IPS DF 6.9 (cell line): ENCODE data around the gene WIPF2.

Source experiments
- DNase-seq: peaks from one replicate; pipeline ENCODE4 v3.0.0-alpha.2; 2013; ENCODE audit warnings: low read depth, low spot score
- H3K27ac ChIP-seq: one replicate; pipeline ENCODE4 v1.5.1; 2013; ENCODE audit warnings: low read length, control low read depth
- H3K27me3 ChIP-seq: 2 replicates; pipeline ENCODE4 v1.6.1; 2013; ENCODE audit warnings: mild to moderate bottlenecking, low read length; ENCODE audit not compliant: control insufficient read depth, insufficient read depth
- H3K36me3 ChIP-seq: 2 replicates; pipeline ENCODE4 v1.6.1; 2013; ENCODE audit warnings: low read length; ENCODE audit not compliant: control insufficient read depth, insufficient read depth
- H3K4me1 ChIP-seq: 2 replicates; pipeline ENCODE4 v1.6.1; 2013; ENCODE audit warnings: low read length; ENCODE audit not compliant: control insufficient read depth, insufficient read depth
- H3K4me3 ChIP-seq: 2 replicates; pipeline ENCODE4 v1.5.1; 2013; ENCODE audit warnings: mild to moderate bottlenecking, low read length
- H3K9me3 ChIP-seq: 2 replicates; pipeline ENCODE4 v1.6.1; 2013; ENCODE audit warnings: low read length, inconsistent platforms; ENCODE audit not compliant: control insufficient read depth, insufficient read depth
- WGBS: extraction: QIAGEN DNeasy Blood & Tissue Kit; methylation state at CpG from one replicate; pipeline ENCODE4 v1.1.7; 2013; ENCODE audit warnings: mixed read lengths, missing lambda C conversion rate; ENCODE audit not compliant: insufficient read length, insufficient coverage; 5-methylcytosine and 5-hydroxymethylcytosine counted together

WIPF2 gene

DNA sequence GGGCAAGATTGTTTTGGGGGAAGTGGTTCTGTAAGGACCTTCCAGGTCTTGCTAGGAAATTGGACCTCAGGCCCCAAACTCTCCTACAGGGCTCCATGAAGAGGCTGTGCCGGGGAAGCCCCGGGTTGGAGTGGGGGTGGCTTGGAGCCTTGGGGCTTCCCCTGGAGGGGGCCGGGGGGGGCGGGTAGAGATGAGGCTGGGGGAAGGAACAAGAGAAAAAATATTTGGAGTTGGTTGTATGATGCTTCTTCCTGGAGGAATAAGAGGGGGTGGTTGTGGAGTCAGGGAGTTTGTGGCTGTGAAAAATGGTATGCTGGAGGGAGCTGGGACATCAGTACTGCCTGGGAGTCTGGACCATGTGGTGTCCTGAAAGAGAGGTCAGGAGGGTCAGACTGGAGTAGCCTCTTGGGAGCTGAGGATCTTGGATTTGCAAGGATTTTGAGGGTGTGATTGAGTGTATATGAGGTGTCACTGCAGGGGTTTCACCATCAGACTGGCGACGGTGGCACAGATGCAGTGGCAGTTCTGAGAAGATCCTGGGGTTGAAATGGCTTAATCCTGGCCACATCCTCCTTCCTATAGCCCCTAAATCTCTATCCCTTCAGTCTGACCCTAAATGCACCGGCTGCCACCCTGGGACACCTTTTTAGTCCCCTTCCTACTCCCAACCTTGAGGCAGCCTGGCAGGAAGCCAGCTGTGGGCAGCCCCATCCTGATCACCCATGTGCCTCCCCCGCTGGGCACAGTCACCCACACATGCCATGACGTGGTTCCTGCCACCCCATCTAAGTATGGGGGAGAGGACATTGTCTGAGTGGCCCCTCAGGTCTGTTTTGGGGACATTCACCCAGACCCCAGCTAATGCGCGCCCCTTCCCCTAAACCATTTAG, 100.8 kb downstream of the WIPF2 start:
- no CpG with 5 or more reads among the region's 11 CpGs for WGBS
- Histone ChIP-seq H3K27ac (no peak overlapping the region), H3K4me3 (no peak overlapping the region), H3K9me3 (no peaks in the 10 kb centered on the region), H3K4me1 (peaks cover 16% of the 10 kb centered on the region), H3K36me3 (no peaks in the 10 kb centered on the region), H3K27me3 (no peaks in the 10 kb centered on the region; the same call in 1 of the 2 replicates)
- no peak for DNase-seq

DNA sequence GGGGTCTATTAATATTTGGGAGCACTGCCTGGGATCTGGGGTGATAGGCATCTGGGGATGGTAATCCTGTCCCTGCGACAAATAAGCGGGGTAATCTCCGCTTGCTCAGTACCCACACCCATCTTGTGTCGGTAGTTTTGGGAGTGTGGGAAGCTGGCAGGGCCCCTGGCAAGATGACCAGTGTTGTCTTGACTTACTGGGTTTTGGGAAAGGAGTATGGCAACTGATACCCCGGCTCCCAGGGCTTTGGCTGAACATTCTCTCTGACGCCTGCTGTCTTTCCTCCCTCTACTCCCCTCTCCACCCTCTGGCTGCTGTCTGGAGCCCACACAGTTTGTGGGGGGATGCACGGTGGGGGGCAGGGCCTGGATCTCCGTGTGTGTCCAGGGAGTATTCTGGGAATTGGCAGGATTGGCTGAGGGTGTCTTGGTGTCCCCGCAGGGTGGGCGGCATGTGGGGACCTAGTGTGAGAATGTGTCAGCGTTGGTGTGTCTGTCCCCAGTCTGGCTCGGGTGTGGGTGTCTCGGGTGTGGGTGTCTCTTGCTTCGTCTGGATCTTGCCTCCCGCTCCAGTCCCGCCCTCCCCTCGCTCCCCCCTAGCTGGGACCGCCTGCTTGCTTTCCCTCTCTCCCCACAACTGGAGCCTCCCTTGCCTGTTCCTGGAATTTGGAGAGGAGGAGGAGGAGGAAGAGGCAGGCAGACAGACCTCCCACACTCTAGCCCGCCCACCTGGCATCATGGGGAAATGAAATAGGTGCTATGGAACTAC, 101.8 kb downstream of the WIPF2 start:
- no peaks in the 10 kb centered on the region for H3K9me3 ChIP-seq
- no CpG with 5 or more reads among the region's 19 CpGs for WGBS
- H3K27ac ChIP-seq: no peak overlapping the region
- no peaks in the 10 kb centered on the region for H3K36me3 ChIP-seq
- peaks cover 16% of the 10 kb centered on the region for H3K4me1 ChIP-seq
- H3K27me3 ChIP-seq: no peaks in the 10 kb centered on the region; the same call in 1 of the 2 replicates
- no peak for DNase-seq
- no peak overlapping the region for H3K4me3 ChIP-seq

DNA sequence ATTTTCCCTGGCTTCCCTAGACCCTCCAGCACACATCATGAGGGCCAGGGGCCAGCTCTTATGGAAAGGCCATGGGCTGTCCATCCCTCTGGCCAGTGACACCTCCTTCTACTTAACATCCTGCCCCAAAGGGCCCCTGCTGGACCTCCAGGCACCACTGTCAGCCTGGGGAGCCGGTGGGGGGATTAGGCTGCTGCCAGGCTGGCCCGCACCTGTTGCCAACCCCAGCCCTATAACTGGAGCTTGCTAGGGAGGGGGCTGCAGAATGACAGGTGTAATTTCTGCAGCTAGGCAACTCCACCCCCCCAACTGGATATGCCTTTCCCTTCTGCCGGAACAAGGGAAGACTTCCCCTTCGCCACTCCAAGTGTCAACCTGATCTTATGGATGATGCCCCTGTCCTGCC, 102.4 kb downstream of the WIPF2 start:
- no peak overlapping the region for H3K4me3 ChIP-seq
- no CpG with 5 or more reads among the region's 4 CpGs for WGBS
- DNase-seq: no peak

DNA sequence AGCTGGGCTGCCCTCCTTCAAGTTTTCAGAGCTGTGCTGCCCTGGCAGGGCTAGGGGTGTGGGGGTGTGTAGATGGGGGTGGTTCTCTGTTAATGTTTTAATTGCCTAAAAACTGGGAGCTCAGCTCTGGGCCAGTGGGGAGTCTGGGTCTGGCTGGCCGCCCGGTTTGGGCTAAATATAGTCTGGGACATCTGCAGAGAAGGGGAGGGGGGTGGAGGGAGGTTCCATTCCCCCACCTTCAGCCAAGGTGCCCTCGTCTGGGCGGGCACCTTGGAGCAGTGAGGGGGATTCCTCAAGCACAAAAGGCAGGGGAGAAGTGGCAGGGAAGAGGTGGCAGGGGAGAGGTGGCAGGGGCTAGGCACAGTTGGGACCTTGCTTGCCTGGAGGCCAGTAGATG, 102.9 kb downstream of the WIPF2 start:
- Histone ChIP-seq H3K27ac (no peak overlapping the region), H3K9me3 (no peaks in the 10 kb centered on the region), H3K4me3 (no peak overlapping the region), H3K27me3 (no peaks in the 10 kb centered on the region; the same call in 1 of the 2 replicates), H3K36me3 (no peaks in the 10 kb centered on the region), H3K4me1 (peaks cover 13% of the 10 kb centered on the region)
- no CpG with 5 or more reads among the region's 4 CpGs for WGBS
- DNase-seq: no peak

More for the DNA sequence above, 102.4 kb downstream of the WIPF2 start:
- Histone ChIP-seq H3K27ac (no peak overlapping the region), H3K9me3 (no peaks in the 10 kb centered on the region), H3K36me3 (no peaks in the 10 kb centered on the region), H3K27me3 (no peaks in the 10 kb centered on the region; the same call in 1 of the 2 replicates), H3K4me1 (peaks cover 13% of the 10 kb centered on the region)

DNA sequence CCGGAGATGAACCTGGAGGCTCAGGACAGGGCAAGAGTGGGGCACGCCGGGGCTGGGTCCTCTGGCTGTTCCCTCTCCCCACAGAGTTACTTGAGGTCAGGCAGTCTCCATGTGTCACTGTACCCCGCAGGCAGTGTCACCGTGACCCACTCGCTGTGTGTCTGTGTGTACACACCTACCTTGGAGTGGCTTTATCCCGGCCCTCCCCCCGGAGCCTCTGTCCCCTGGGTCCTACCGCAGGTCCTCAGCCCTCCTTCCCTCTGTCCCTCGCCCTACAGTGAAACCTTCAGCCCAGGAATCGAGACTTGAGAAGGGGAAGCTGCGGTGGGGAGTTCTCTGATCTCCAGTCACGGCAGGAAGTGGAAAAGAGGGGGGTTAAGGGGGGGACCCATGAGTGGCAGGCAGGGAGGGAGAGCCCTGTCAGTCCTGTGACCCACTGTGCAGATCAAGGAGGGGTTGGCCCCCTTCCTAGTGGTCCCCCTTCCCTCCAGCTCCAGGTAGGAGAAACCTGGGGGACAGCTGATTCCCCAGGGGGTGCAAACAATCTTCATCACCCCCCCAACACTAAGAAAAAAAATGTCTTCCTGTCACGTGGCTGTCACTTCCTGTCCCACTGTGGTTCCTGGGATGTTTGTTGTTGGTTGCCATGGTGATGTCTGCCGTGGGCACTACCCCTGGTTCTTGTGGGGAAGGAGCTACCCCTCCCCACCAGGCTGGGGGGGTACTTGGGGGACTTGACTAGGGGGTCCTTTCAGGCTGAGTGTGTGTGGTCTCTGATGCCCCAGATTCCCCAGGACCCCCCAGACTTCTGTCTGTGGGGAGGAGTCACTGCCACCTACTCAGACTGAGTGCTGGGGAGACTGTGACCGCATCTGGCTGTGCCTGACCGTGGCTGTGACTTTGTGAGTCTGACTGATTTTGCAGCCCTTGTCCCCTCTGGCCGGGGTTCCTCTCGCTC, 103.5 kb downstream of the WIPF2 start:
- Histone ChIP-seq H3K27ac (no peak overlapping the region), H3K4me1 (peaks cover 13% of the 10 kb centered on the region), H3K4me3 (no peak overlapping the region), H3K9me3 (no peaks in the 10 kb centered on the region), H3K27me3 (no peaks in the 10 kb centered on the region; the same call in 1 of the 2 replicates), H3K36me3 (no peaks in the 10 kb centered on the region)
- no peak for DNase-seq
- WGBS: no CpG with 5 or more reads among the region's 19 CpGs

DNA sequence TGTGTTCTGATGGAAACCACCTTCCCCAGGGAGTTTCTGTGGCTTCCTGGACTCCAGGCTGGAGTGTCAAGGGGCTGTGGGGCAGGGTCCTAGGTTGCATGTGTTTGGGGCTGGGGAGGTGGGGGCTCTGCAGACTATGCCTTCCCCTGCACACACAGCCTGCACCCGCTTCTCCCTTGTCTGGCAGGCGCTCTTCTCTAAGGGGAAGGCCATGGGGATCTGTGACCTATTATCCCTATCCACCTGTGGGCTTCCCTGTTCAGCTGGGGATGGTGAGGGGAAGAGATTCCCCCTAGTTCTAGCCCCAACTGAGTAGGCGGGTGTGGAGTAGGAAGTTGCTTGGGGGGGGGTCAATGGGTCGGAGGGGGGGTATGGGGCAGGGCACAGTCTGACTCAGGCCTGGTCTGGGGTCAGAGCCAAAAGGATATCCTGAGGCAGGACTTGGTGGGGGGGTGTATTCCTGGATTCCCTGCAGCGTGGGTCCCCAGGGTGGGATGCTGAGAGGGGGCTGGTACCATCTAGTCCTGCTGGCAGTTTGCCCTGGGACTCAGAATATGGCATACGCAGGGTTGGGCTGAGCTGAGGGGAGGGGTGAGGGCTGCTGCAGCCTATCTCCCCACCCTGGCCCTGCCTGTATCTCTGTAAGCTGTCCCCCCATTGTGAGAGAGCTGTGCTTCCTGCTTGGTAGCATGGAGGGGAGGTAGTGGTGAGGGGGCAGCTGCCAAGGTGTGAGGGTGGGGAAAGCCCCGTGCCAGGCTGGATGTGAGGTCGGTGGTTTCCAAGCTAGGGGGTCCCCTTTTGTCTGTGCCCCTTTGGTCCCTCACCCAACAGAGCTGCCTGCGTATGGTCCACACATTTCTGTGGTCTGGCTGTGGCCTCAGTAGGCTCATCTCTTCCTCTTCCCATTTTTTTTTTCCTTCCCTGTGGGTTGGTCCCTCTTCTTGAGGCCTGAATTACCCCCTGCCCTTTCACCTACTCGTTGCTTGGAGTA, 104.6 kb downstream of the WIPF2 start:
- Histone ChIP-seq H3K36me3 (no peaks in the 10 kb centered on the region), H3K27me3 (no peaks in the 10 kb centered on the region; the same call in 1 of the 2 replicates), H3K27ac (no peak overlapping the region), H3K4me1 (peaks cover 13% of the 10 kb centered on the region), H3K9me3 (no peaks in the 10 kb centered on the region), H3K4me3 (no peak overlapping the region)
- DNase-seq: no peak
- WGBS: no CpG with 5 or more reads among the region's 10 CpGs

DNA sequence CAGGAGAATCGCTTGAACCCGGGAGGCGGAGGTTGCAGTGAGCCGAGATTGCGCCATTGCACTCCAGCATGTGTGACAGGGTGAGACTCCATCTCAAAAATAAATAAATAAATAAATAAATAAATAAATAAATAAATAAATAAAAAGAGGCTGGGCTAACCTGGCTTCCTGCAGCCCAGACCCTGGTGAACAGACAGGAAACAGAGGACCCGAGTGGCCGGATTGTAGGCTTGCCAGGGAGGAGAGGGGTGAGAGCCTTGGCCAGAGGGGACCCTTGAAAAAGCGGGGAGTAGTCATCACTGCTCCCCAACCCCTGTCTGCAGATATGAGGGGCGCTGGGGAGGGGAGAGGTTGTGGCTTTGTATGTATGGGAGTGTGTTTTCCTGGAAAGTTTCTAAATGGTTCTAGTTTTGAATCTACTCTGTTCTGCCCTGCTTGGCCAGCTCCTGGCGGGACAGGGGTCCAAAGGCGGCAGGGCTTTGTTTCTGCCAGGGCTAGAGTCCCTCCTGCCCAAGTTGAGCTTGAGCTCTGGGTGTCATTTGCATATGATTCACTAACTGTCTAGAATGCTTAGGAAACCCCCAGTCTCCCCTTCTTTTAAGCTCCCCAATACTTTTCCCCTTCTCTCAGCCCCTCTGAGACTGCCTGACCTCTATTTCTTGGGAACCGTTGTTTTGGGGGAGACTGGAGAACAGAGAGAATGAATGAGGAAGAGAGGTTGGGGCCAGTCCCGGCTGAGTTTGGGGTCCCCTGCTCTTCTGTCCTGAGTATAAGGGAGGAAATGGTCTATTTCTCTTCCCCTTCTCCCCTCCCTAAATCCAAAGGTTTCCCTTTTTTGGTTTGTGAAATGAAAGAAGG, 106.3 kb downstream of the WIPF2 start:
- Histone ChIP-seq H3K9me3 (no peaks in the 10 kb centered on the region), H3K27me3 (no peaks in the 10 kb centered on the region), H3K27ac (no peak overlapping the region), H3K4me1 (peaks cover 10% of the 10 kb centered on the region), H3K4me3 (no peak overlapping the region), H3K36me3 (no peaks in the 10 kb centered on the region)
- WGBS: no CpG with 5 or more reads among the region's 13 CpGs
- no peak for DNase-seq

DNA sequence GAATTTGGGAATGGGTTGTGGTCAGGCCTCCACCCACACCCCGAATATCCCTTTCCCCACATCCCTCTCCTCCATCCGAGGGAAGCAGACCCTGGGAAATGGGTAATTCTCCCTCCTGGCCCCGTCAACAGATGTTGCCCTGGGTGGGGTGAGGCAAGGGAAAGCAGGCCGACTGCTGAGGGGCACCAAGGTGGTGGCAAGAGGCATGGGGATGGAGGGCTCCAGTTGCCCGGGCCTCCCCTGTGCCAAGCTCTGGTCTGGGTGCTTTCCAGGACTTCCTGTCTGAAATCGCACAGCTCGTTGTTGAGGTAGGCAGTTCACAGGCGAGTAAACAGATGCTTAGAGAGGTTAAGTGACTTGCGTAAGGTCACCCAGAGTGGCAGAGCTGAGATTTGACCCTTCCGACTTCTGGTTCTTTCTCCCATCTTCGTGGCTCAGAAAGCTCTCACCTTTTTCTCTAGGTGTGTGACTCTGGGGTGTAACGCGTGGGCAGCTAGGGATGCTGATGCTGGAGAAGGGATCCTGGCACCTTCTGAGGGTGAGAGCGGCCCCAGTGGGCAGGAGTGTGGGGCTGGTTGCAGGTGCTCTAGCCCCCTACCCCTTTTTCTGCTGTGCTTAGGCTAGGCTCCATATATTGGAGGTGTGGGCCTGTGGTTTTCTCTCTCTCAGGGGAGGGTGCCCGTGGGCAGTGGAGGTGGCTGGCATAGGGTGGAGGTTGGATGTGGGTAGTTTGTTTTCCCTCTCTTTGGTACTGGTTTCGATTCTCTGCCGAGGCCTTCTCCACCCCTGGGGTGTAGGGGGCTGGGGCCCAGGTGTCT, 107.1 kb downstream of the WIPF2 start:
- no peak for DNase-seq
- no peaks in the 10 kb centered on the region for H3K9me3 ChIP-seq
- no CpG with 5 or more reads among the region's 17 CpGs for WGBS
- H3K4me3 ChIP-seq: no peak overlapping the region
- no peaks in the 10 kb centered on the region for H3K27me3 ChIP-seq
- 0 out of 2 replicates have a peak, but pooled peaks cover under 1% of the 10 kb centered on the region for H3K36me3 ChIP-seq
- peaks cover 7% of the 10 kb centered on the region for H3K4me1 ChIP-seq
- no peak overlapping the region for H3K27ac ChIP-seq
